Renal cortex interstitium (tissue), 11 donors: Measurements from ENCODE around the gene ZNF41. TPM values are rescaled to one million over a fixed set of nuclear protein-coding genes. Genes with fewer than 3 reads are reported as not detected.

Experiments
- DNase-seq, 11 donors: peaks; one replicate each; pipeline ENCODE4 v3.0.0-alpha.2; 2013; ENCODE audit warnings: low read depth in 9 of 11, low spot score in 4 of 11; ENCODE audit errors: extremely low read depth in 1 of 11
- polyA plus RNA-seq, 3 donors: library from polyadenylated mRNA; unstranded; fragments of 120-200 nt; gene quantifications; one replicate each; pipeline ENCODE4 v1.2.1, GENCODE V29; 2013; ENCODE audit not compliant: insufficient read length in 3 of 3

The ZNF41 gene
- polyA plus RNA-seq, 3 donors = 11.6 to 13.1 (median 12.9) TPM

DNA sequence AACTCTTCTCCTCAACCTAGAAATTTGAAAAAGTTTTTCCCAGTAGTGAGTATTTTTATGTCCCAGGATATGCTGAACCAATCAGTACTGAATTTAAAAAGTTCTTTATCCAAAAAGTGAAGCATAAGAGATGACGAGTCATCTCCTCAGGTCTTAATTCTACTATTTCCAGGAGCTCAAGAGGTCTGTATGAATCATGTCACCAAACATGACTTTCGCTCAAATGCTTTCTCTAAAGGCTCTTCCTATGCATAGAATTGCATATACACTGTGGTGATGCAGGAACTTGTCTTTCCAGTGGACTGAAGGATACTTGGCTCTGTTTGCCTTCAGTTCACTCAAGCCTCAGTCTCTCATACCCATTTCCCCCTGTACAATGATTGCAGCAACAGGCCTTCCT is 36.1 kb downstream of the ZNF41 start:
- no peak for DNase-seq

DNA sequence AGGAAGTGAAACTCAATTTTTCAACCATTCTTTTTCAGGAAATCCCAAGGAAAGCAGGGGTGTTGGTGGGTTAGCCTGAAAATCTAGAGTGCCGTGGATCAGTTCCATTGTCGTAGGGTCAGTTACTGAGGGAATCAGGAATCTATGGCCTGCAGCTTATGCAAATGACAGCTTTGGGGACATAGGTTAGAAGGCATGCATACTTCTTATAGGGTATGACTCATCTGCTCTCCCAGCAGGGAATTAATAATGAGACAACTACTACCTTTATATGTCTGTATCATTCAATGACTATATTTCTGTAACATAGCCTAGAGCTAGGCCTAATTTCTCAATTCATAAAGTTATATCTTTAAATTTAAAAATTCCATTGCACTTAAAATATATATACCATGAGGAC is 36.6 kb downstream of the ZNF41 start:
- no peak for DNase-seq

DNA sequence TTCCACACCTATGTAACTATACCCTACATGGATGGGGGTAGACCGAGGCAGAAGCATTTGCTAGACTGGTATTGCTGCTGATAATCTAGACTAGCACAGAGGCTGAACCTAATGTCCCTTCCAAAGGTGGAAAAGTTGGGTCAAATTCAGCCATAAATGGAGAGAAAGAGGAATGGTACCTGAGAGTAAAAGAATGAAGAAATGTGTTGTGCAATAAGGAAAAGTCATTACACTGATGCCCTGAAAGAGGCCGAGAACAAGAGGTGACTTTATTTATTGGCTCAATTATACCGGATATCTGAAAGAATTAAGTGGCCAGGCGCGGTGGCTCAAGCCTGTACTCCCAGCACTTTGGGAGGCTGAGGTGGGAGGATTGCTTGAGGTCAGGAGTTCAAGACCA is 52.1 kb downstream of the ZNF41 start:
- DNase-seq = no peak

DNA sequence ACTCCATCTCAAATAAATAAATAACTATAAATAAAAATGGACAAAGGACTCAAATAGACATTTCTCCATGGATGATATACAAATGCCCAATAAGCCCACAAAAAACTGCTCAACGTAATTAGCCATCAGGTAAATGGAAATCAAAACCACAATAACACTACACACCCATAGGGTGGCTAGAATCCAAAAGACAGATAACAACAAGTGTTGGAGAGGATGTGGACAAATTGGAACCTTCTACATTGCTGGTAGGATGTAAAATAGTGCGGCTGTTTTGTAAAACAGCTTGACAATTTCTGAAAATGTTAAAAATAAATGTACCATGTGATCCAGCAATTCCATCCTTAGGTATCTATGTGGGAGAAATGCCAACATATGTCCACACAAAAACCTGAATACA is 60.6 kb downstream of the ZNF41 start:
- DNase-seq = no peak

DNA sequence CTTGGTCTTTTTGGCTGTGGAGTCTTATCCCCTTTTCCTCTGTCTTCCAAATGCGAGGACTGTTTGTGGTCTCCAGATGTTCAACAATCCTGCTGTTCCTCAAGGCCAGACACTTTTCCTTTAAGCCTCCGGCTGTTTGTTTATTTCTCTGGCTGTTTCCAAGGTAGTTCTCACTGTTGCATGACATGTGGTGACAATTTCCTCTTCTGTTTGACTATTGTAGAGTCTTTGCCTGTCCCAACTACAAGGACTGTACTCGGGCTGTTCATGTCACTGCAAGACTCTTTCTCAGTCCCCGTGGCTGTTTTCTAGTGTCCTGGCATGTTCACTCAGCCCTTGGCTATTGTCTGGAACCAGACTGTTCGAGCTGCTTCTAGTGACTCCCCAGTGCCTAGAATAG is 62.1 kb downstream of the ZNF41 start:
- no peak for DNase-seq

DNA sequence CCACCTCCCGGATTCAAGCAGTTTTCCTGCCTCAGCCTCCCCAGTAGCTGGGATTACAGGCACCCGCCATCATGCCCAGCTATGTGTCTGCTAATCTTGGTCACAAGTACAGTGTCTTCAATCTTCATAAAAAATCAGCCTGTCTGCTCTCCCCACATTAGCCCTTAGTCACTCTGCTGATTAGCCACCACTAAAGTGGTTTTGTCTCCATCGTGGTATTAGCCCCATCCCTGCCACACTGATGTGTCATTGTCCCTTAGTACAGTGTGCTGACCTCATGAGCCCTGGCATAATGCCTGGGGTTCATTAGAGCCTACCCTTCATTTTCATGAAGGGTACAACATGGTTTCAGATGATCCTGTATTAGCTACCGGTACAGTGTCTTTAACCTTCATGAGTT is 62.8 kb downstream of the ZNF41 start:
- DNase-seq = no peak

DNA sequence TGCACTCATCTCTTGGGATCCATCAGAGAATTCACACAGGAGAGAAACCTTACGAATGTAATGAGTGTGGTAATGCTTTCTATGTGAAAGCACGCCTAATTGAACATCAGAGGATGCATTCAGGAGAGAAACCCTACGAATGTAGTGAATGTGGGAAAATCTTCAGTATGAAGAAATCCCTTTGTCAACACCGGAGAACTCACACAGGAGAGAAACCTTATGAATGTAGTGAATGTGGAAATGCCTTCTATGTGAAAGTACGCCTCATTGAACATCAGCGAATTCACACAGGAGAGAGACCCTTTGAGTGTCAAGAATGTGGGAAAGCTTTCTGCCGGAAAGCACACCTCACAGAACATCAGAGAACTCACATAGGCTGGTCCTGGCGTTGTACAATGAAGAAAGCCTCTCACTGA is 69.8 kb downstream of the ZNF41 start:
- DNase-seq = no peak

Other genes with a start within 250 kb of the ZNF41 start
- 1 to 10 TPM in 1 of 3 donors, under 1 TPM in 2; 0.86 to 1.0 (median 0.97) TPM for gene ZNF157, start 112.6 kb downstream of the ZNF41 start, polyA plus RNA-seq
- gene ARAF, start 78.0 kb upstream of the ZNF41 start, polyA plus RNA-seq = 10 to 100 TPM; 56.8 to 70.7 (median 59.7) TPM
- gene TIMP1, start 99.2 kb upstream of the ZNF41 start, polyA plus RNA-seq = 10 to 100 TPM; 73.6 to 97.2 (median 80.5) TPM
- 1 to 10 TPM; 5.6 to 7.6 (median 6.7) TPM for gene SYN1, start 136.6 kb upstream of the ZNF41 start, polyA plus RNA-seq
- gene CFP, start 146.7 kb upstream of the ZNF41 start, polyA plus RNA-seq = 1 to 10 TPM; 1.5 to 3.0 (median 1.8) TPM
- 10 to 100 TPM; 26.6 to 33.0 (median 29.8) TPM for gene ELK1, start 167.3 kb upstream of the ZNF41 start, polyA plus RNA-seq
- gene UXT, start 176.0 kb upstream of the ZNF41 start, polyA plus RNA-seq = 100 to 1,000 TPM; 107 to 124 (median 116) TPM